Measurements from ENCODE around the gene ALKBH7. TPM values are rescaled to one million over a fixed set of nuclear protein-coding genes. Genes with fewer than 3 reads are reported as not detected.

ALKBH7 gene
- polyA plus RNA-seq, 1 of the 3 experiments (the other 2 are of a cell fraction), result 46.0 TPM

DNA sequence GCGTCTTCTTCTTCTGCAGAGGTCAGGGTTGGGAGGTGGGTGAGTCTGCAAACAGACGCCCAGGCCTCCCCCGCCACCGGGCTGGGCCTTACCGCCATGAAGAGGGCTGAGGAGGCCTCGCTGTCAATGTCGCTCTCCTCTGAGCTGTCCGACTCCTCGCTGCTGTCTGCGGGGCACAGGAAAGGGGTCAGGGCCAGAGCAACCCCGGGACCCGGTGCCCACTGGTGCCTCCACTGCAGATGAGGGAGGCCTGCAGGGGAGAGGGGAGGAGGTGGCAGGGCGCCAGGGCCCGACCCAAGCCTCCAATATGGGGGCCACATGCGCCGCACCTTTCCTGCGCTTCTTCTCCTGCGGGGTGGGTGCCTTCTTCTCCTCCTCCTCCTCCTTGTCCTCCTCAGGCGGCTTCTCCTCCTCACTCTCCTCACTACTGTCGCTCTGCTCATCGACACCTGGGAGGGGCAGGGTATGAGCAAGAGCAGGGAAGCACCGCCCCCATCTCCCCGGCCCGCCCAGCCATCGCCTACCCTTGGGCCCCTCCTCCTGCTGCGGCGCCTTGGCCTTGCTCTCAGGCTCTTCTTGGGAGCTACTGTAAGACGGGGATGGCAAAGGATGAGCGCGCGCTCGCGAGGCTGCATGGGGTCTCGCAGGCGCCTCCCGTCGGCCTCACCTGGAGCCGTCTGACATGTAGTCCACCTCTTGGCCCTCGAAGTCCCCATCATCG, 8.6 kb downstream of the ALKBH7 start:
- H3K4me3 ChIP-seq (ENCODE audit: low read depth in 2 of 2, low read length in 1 of 2), result no peak overlapping the region

GRCh38 chr19:6383188-6383587, 10.6 kb downstream of the ALKBH7 start:
- H4K20me1 ChIP-seq (ENCODE audit: insufficient read depth), result no peaks in the 10 kb centered on the region
- H3K36me3 ChIP-seq (replicated peaks in 1 of 2; ENCODE audit: control insufficient read depth in 1 of 2, insufficient read depth in 2 of 2, low read length in 1 of 2), result peaks cover 46 to 48% of the 10 kb centered on the region in 2 experiments
- no peaks in the 10 kb centered on the region for H3K4me1 ChIP-seq (ENCODE audit: control insufficient read depth in 1 of 2, insufficient read depth in 2 of 2, low read depth in 1 of 2, low read length in 1 of 2)
- no peak overlapping the region for H2AFZ ChIP-seq (ENCODE audit: low read depth)
- DNase-seq, result no peak
- H3K9me2 ChIP-seq, result no peaks in the 10 kb centered on the region
- no peak overlapping the region for H3K4me2 ChIP-seq
- POLR2A ChIA-PET, result interaction anchor here (1.3 kb wide), 1 partner anchor 10 kb away, joined by 3 read pairs; the partner anchor contains the start of gene ALKBH7
- no peak overlapping the region for H3K4me3 ChIP-seq (ENCODE audit: low read depth in 2 of 2, low read length in 1 of 2)
- H3K27ac ChIP-seq (ENCODE audit: low read depth in 2 of 2, low read length in 1 of 2), result no peak overlapping the region
- H3K9ac ChIP-seq, result no peak overlapping the region
- H3K27me3 ChIP-seq (ENCODE audit: insufficient read depth), result no peaks in the 10 kb centered on the region
- WGBS (ENCODE audit: low lambda C conversion rate), result over 99% methylated on average over 13 of the region's 19 CpGs
- TF ChIP-seq RCOR1 (IDR thresholded peaks at IDR 0.05; ENCODE audit: low read length) (no peak), ELF1 (IDR thresholded peaks at IDR 0.05) (no peak), EZH2phosphoT487 (IDR thresholded peaks at IDR 0.05; ENCODE audit: borderline replicate concordance, low read depth) (no peak), MEF2A (IDR thresholded peaks at IDR 0.05; ENCODE audit: borderline replicate concordance, low read depth) (no peak)
- peaks cover 15% of the 10 kb centered on the region for H3F3A ChIP-seq (replicated peaks; ENCODE audit: insufficient read depth)
- H3K79me2 ChIP-seq (ENCODE audit: insufficient read depth), result no peaks in the 10 kb centered on the region
- H3K9me3 ChIP-seq, result no peaks in the 10 kb centered on the region
- CTCF ChIA-PET, result no interaction called here

More for the DNA sequence above, 8.6 kb downstream of the ALKBH7 start:
- Histone ChIP-seq H4K20me1 (ENCODE audit: insufficient read depth) (no peaks in the 10 kb centered on the region), H3K27me3 (ENCODE audit: insufficient read depth) (no peaks in the 10 kb centered on the region), H3K36me3 (replicated peaks in 1 of 2; ENCODE audit: control insufficient read depth in 1 of 2, insufficient read depth in 2 of 2, low read length in 1 of 2) (peaks cover 34 to 45% of the 10 kb centered on the region in 2 experiments), H3K9ac (no peak overlapping the region), H3K4me2 (no peak overlapping the region), H3K27ac (ENCODE audit: low read depth in 2 of 2, low read length in 1 of 2) (no peak overlapping the region), H3F3A (replicated peaks; ENCODE audit: insufficient read depth) (peaks cover 22% of the 10 kb centered on the region), H3K9me2 (no peaks in the 10 kb centered on the region), H2AFZ (ENCODE audit: low read depth) (no peak overlapping the region), H3K9me3 (no peaks in the 10 kb centered on the region), H3K79me2 (ENCODE audit: insufficient read depth) (no peaks in the 10 kb centered on the region), H3K4me1 (ENCODE audit: control insufficient read depth in 1 of 2, insufficient read depth in 2 of 2, low read depth in 1 of 2, low read length in 1 of 2) (peaks cover 0 to 6% of the 10 kb centered on the region in 2 experiments; a peak in 1 of 4 replicates)
- no peak for DNase-seq
- 97% methylated on average over 30 of the region's 40 CpGs for WGBS (ENCODE audit: low lambda C conversion rate)
- ChIA-PET POLR2A (no interaction called here), CTCF (no interaction called here)
- TF ChIP-seq RCOR1 (IDR thresholded peaks at IDR 0.05; ENCODE audit: low read length) (no peak), GABPA (IDR thresholded peaks at IDR 0.05; ENCODE audit: low read depth) (no peak), SIN3A (IDR thresholded peaks at IDR 0.05; ENCODE audit: borderline replicate concordance, low read depth, low read length) (no peak), YY1 (IDR thresholded peaks at IDR 0.05; ENCODE audit: low read depth) (no peak), TCF12 (IDR thresholded peaks at IDR 0.05) (no peak), IRF3 (IDR thresholded peaks at IDR 0.05; ENCODE audit: low read depth, low read length) (no peak), FOXM1 (IDR thresholded peaks at IDR 0.05; ENCODE audit: low read depth) (no peak)

DNA sequence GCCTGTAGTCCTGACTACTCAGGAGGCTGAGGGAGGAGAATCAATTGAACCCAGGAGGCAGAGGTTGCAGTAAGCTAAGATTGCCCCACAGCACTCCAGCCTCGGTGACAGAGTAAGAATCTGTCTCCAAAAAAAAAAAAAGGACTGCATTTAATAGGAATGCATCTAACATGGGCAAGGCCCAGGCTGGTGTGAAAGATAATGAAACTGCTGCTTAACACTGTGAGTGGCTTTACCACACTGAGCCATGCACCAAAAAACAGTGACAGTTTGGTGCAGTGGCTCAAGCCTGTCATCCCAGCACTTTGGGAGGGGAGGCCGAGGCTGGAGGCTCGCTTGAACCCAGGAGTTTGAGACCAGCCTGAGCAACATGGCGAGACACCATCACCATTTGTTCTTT, 11.8 kb downstream of the ALKBH7 start:
- WGBS (ENCODE audit: low lambda C conversion rate), result 89% methylated on average over 4 of the region's 4 CpGs
- Histone ChIP-seq H3K9me3 (no peaks in the 10 kb centered on the region), H3K4me3 (ENCODE audit: low read depth in 2 of 2, low read length in 1 of 2) (no peak overlapping the region), H3F3A (replicated peaks; ENCODE audit: insufficient read depth) (peaks cover 7% of the 10 kb centered on the region), H3K27ac (ENCODE audit: low read depth in 2 of 2, low read length in 1 of 2) (no peak overlapping the region), H3K4me1 (ENCODE audit: control insufficient read depth in 1 of 2, insufficient read depth in 2 of 2, low read depth in 1 of 2, low read length in 1 of 2) (no peaks in the 10 kb centered on the region), H3K79me2 (ENCODE audit: insufficient read depth) (peaks cover 8% of the 10 kb centered on the region; the same call in 1 of the 2 replicates), H3K36me3 (replicated peaks in 1 of 2; ENCODE audit: control insufficient read depth in 1 of 2, insufficient read depth in 2 of 2, low read length in 1 of 2) (peaks cover 47 to 53% of the 10 kb centered on the region in 2 experiments), H4K20me1 (ENCODE audit: insufficient read depth) (no peaks in the 10 kb centered on the region), H3K4me2 (no peak overlapping the region), H2AFZ (ENCODE audit: low read depth) (no peak overlapping the region), H3K9ac (no peak overlapping the region), H3K9me2 (no peaks in the 10 kb centered on the region), H3K27me3 (ENCODE audit: insufficient read depth) (no peaks in the 10 kb centered on the region)
- no peak for DNase-seq
- TF ChIP-seq RCOR1 (IDR thresholded peaks at IDR 0.05; ENCODE audit: low read length) (no peak), ELF1 (IDR thresholded peaks at IDR 0.05) (no peak), SMC3 (IDR thresholded peaks at IDR 0.05; ENCODE audit: low read depth, low read length) (no peak), CTCF (IDR thresholded peaks at IDR 0.05) (no peak), GABPA (IDR thresholded peaks at IDR 0.05; ENCODE audit: low read depth) (no peak), NRF1 (IDR thresholded peaks at IDR 0.05; ENCODE audit: low read depth, low read length) (no peak), FOXJ3 (CRISPR knock-in tag; IDR thresholded peaks at IDR 0.05) (no peak), IRF3 (IDR thresholded peaks at IDR 0.05; ENCODE audit: low read depth, low read length) (no peak), RAD21 (IDR thresholded peaks at IDR 0.05; ENCODE audit: low read length) (no peak), NFIC (IDR thresholded peaks at IDR 0.05; ENCODE audit: borderline replicate concordance) (no peak)
- CTCF ChIA-PET, result no interaction called here
- POLR2A ChIA-PET, result no interaction called here
